Body of pancreas (tissue), 4 donors: ENCODE results near the gene ELP4.

Experiments
- CTCF ChIP-seq, 7 experiments: fragments of 450-650 bp in 4 of 7; fragments of 200-600 bp in 3 of 7; sonication (generic) in 3 of 7; IDR thresholded peaks; one replicate each; pipeline ENCODE4 v1.5.1; 2016 to 2019; ENCODE audit warnings: antibody characterized with exemption in 7 of 7
- POLR2A ChIP-seq, 3 donors: fragments of 450-650 bp; IDR thresholded peaks; one replicate each; pipeline ENCODE4 v1.6.1; 2016; ENCODE audit warnings: antibody characterized with exemption in 3 of 3, mild to moderate bottlenecking in 2 of 3

DNA sequence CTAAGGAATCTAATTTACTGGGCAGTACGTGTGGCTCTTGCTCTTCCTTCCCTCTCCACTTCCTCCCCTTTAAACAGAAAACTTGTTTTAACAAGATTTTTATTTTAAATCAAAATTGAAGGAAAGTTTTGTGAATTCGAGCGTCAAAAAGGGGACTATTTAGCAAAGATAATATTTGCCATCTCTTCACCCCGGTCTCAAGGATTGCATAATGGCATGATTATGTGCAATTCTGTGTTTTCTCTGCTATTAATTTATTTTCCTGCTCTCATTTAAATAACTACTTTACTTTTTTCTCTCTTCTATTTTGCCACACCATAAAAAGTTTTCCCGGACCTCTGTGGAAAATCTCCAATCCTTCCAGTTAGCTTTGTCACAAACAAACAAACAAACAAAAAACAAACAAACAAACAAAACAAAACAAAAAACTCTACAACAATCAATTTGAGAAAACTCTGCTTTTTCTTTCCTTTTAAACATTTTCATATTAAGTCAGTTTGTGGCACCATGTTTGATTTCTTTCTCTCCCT, 311.7 kb downstream of the ELP4 start:
- no peak for TF ChIP-seq CTCF (IDR thresholded peaks at IDR 0.05)
- TF ChIP-seq POLR2A (IDR thresholded peaks at IDR 0.05) = no peak
